SK-N-SH (cell line): ENCODE measurements around the gene ACAP3. TPM values are rescaled to one million over a fixed set of nuclear protein-coding genes. Genes with fewer than 3 reads are reported as not detected.
A peak's percentile ranks its signal among the peaks of the same experiment; 100 is the strongest.

ENCODE experiments used
- CTCF ChIA-PET: fragments of 300-600, 350-600 bp; formaldehyde crosslinking; extraction: SDS; loops from one replicate; lab custom pipeline; 2021; lab: Yijun Ruan, JAX
- POLR2A ChIA-PET: fragments of 350-600 bp; sonication (Branson Sonifier 250); formaldehyde crosslinking; extraction: SDS; loops from one replicate; lab custom pipeline; 2020; ENCODE audit warnings: antibody characterized with exemption, inconsistent platforms; lab: Yijun Ruan, JAX
- DNase-seq: peaks from one replicate; pipeline ENCODE4 v3.0.0; 2012
- H2AFZ ChIP-seq: fragments of 200-600 bp; sonication (generic); 2 replicates; pipeline ENCODE4 v1.8.1; 2016; ENCODE audit warnings: antibody characterized with exemption, mild to moderate bottlenecking, low read depth
- H3F3A ChIP-seq: fragments of 200-600 bp; sonication (generic); replicated peaks from 2 replicates; pipeline ENCODE3; 2016; ENCODE audit warnings: antibody characterized with exemption, mild to moderate bottlenecking; ENCODE audit not compliant: insufficient read depth
- H3K27ac ChIP-seq, 2 experiments: fragments of 200-500 bp in 1 of 2; fragments of 200-600 bp in 1 of 2; sonication (Bioruptor generic) in 1 of 2; sonication (generic), shearing (Covaris generic) in 1 of 2; 2 replicates each; pipeline versions ENCODE4 v1.5.1 to v1.6.1; 2014 to 2016; ENCODE audit warnings: low read depth in 2 of 2, inconsistent platforms in 1 of 2, low read length in 1 of 2, mild to moderate bottlenecking in 1 of 2, mixed read lengths in 1 of 2
- H3K27me3 ChIP-seq: fragments of 200-600 bp; sonication (generic), shearing (Covaris generic); 2 replicates; pipeline ENCODE4 v1.6.1; 2016; ENCODE audit warnings: mixed run types; ENCODE audit not compliant: insufficient read depth
- H3K36me3 ChIP-seq, 2 experiments: fragments of 200-500 bp in 1 of 2; fragments of 200-600 bp in 1 of 2; sonication (Bioruptor generic) in 1 of 2; sonication (generic) in 1 of 2; replicated peaks in 1 of 2; 2 replicates each; pipeline versions ENCODE3 to v1.5.1; 2014 to 2016; ENCODE audit warnings: low read length in 1 of 2, mild to moderate bottlenecking in 1 of 2; ENCODE audit not compliant: insufficient read depth in 2 of 2, control insufficient read depth in 1 of 2
- H3K4me1 ChIP-seq, 2 experiments: fragments of 200-500 bp in 1 of 2; fragments of 200-600 bp in 1 of 2; sonication (Bioruptor generic) in 1 of 2; sonication (generic), shearing (Covaris generic) in 1 of 2; 2 replicates each; pipeline versions ENCODE4 v1.5.1 to v1.6.1; 2014 to 2016; ENCODE audit warnings: low read depth in 1 of 2, low read length in 1 of 2, mixed run types in 1 of 2; ENCODE audit not compliant: insufficient read depth in 2 of 2, control insufficient read depth in 1 of 2
- H3K4me2 ChIP-seq: fragments of 200-600 bp; sonication (generic), shearing (Covaris generic); 2 replicates; pipeline ENCODE4 v1.6.1; 2017; ENCODE audit warnings: mixed run types
- H3K4me3 ChIP-seq, 2 experiments: fragments of 200-500 bp in 1 of 2; fragments of 200-600 bp in 1 of 2; sonication (Bioruptor generic) in 1 of 2; sonication (generic), shearing (Covaris generic) in 1 of 2; 2 replicates each; pipeline versions ENCODE4 v1.5.1 to v1.8.1; 2014 to 2016; ENCODE audit warnings: low read depth in 2 of 2, inconsistent platforms in 1 of 2, low read length in 1 of 2, mild to moderate bottlenecking in 1 of 2, mixed read lengths in 1 of 2, moderate library complexity in 1 of 2
- H3K79me2 ChIP-seq: fragments of 200-600 bp; sonication (generic); 2 replicates; pipeline ENCODE4 v1.8.1; 2017; ENCODE audit warnings: mild to moderate bottlenecking; ENCODE audit not compliant: insufficient read depth
- H3K9ac ChIP-seq: fragments of 200-600 bp; sonication (generic); 2 replicates; pipeline ENCODE4 v1.6.1; 2017; ENCODE audit warnings: mixed run types
- H3K9me2 ChIP-seq: fragments of 200-600 bp; sonication (generic); 2 replicates; pipeline ENCODE4 v1.6.1; 2017; ENCODE audit warnings: mixed run types
- H3K9me3 ChIP-seq: fragments of 200-600 bp; sonication (generic); 2 replicates; pipeline ENCODE4 v1.6.1; 2017; ENCODE audit warnings: mixed run types, mild to moderate bottlenecking, moderate library complexity
- H4K20me1 ChIP-seq: fragments of 200-600 bp; sonication (generic); 2 replicates; pipeline ENCODE4 v1.6.1; 2017; ENCODE audit warnings: mild to moderate bottlenecking, mixed run types; ENCODE audit not compliant: insufficient read depth
- CHD2 ChIP-seq: fragments of 150-350 bp; IDR thresholded peaks from 2 replicates; pipeline ENCODE4 v1.6.1; 2018; ENCODE audit warnings: low read length; ENCODE audit not compliant: partially characterized antibody
- EP300 ChIP-seq, 2 experiments: IDR thresholded peaks; 2 replicates each; pipeline versions ENCODE4 v1.4.0 to v1.6.1; 2012; ENCODE audit warnings: borderline replicate concordance in 1 of 2, low read depth in 1 of 2, low read length in 1 of 2
- EZH2phosphoT487 ChIP-seq: fragments of 200-600 bp; sonication (generic); IDR thresholded peaks from 2 replicates; pipeline ENCODE4 v1.6.1; 2017; ENCODE audit warnings: low read depth, mixed run types, mild to moderate bottlenecking, antibody characterized with exemption, moderate library complexity, borderline replicate concordance
- FOXJ3 ChIP-seq: sonication (generic); formaldehyde crosslinking; IDR thresholded peaks from 2 replicates; pipeline ENCODE4 v1.5.1; 2020; ENCODE audit warnings: mild to moderate bottlenecking, missing genetic modification reagents
- GATA2 ChIP-seq: sonication (generic); formaldehyde crosslinking; IDR thresholded peaks from 2 replicates; pipeline ENCODE4 v1.5.0; 2020; ENCODE audit warnings: mild to moderate bottlenecking, missing genetic modification reagents
- IRF3 ChIP-seq: fragments of 150-350 bp; IDR thresholded peaks from 2 replicates; pipeline ENCODE4 v1.6.1; 2016; ENCODE audit warnings: mild to moderate bottlenecking, low read depth, low read length
- JUND ChIP-seq: IDR thresholded peaks from 2 replicates; pipeline ENCODE4 v1.4.0; 2012
- MEF2A ChIP-seq: IDR thresholded peaks from 2 replicates; pipeline ENCODE4 v1.4.0; 2012; ENCODE audit warnings: low read depth, borderline replicate concordance
- MXI1 ChIP-seq: IDR thresholded peaks from 2 replicates; pipeline ENCODE4 v1.6.1; 2012; ENCODE audit warnings: mild to moderate bottlenecking, low read depth, low read length, improper control_type of control experiment
- NFIC ChIP-seq: IDR thresholded peaks from 2 replicates; pipeline ENCODE4 v1.4.0; 2012; ENCODE audit warnings: borderline replicate concordance
- NRF1 ChIP-seq: IDR thresholded peaks from 2 replicates; pipeline ENCODE4 v1.6.1; 2012; ENCODE audit warnings: low read depth, mild to moderate bottlenecking, low read length
- PBX3 ChIP-seq: IDR thresholded peaks from 2 replicates; pipeline ENCODE4; 2012
- POLR2AphosphoS5 ChIP-seq: IDR thresholded peaks from 2 replicates; pipeline ENCODE4 v1.6.1; 2012; ENCODE audit warnings: low read depth, low read length
- RAD21 ChIP-seq: IDR thresholded peaks from 2 replicates; pipeline ENCODE4 v1.6.1; 2012; ENCODE audit warnings: mild to moderate bottlenecking, low read length
- RXRA ChIP-seq: IDR thresholded peaks from 2 replicates; pipeline ENCODE4 v1.4.0; 2012; ENCODE audit warnings: low read depth, mild to moderate bottlenecking, borderline replicate concordance
- USF1 ChIP-seq: IDR thresholded peaks from 2 replicates; pipeline ENCODE4 v1.4.0; 2012; ENCODE audit warnings: low read depth, borderline replicate concordance
- ZBTB33 ChIP-seq: IDR thresholded peaks from 2 replicates; pipeline ENCODE4 v1.4.0; 2012; ENCODE audit warnings: low read depth, borderline replicate concordance
- WGBS: methylation state at CpG from one replicate; pipeline ENCODE4 v1.1.6; 2017; ENCODE audit warnings: low lambda C conversion rate; 5-methylcytosine and 5-hydroxymethylcytosine counted together
- polyA plus RNA-seq, 3 experiments: library from polyadenylated mRNA; depleted of rRNA; stranded (reverse); fragments of >200 nt; gene quantifications; 2 replicates each; pipeline ENCODE4 v1.2.3, GENCODE V29; 2012

ACAP3 gene
- polyA plus RNA-seq, 1 of the 3 experiments (the other 2 are of a cell fraction) = 51.7 TPM

GRCh38 chr1:1322952-1323351 lies 15.2 kb upstream of the ACAP3 start:
- POLR2A ChIA-PET = no interaction called here

More at GRCh38 chr1:1322952-1323351, 15.2 kb upstream of the ACAP3 start:
- TF ChIP-seq POLR2AphosphoS5 (no peak), EP300 (IDR thresholded peaks at IDR 0.05; ENCODE audit: borderline replicate concordance in 1 of 2, low read depth in 1 of 2, low read length in 1 of 2) (no peak), NFIC (no peak), FOXJ3 (CRISPR knock-in tag) (no peak), PBX3 (no peak), CHD2 (no peak), RAD21 (no peak), ZBTB33 (no peak), MEF2A (no peak), IRF3 (no peak), EZH2phosphoT487 (no peak), RXRA (no peak), USF1 (no peak), GATA2 (CRISPR knock-in tag) (no peak), MXI1 (no peak), NRF1 (no peak), JUND (no peak)
- H3K9me3 ChIP-seq = no peaks in the 10 kb centered on the region
- peaks cover 3 to 24% of the 10 kb centered on the region in 2 experiments; a peak in 2 of 4 replicates for H3K4me1 ChIP-seq
- WGBS = 71% methylated on average over 5 of the region's 10 CpGs
- H3K9ac ChIP-seq = no peak overlapping the region
- no peak overlapping the region for H2AFZ ChIP-seq
- peaks cover 0 to 33% of the 10 kb centered on the region in 2 experiments for H3K36me3 ChIP-seq
- no peak for DNase-seq
- peak overlapping the region; percentile 50 for H3K4me2 ChIP-seq
- H3K4me3 ChIP-seq = no peak overlapping the region
- H4K20me1 ChIP-seq = peaks cover 49% of the 10 kb centered on the region
- H3K79me2 ChIP-seq = peaks cover 75% of the 10 kb centered on the region
- peaks cover 9% of the 10 kb centered on the region for H3F3A ChIP-seq
- no peaks in the 10 kb centered on the region for H3K27me3 ChIP-seq
- CTCF ChIA-PET = no interaction called here
- H3K27ac ChIP-seq = no peak overlapping the region
- no peaks in the 10 kb centered on the region for H3K9me2 ChIP-seq
